Measurements from ENCODE around the gene ERCC5. TPM values are rescaled to one million over a fixed set of nuclear protein-coding genes. Genes with fewer than 3 reads are reported as not detected.
A peak's percentile ranks its signal among the peaks of the same experiment; 100 is the strongest.

ERCC5 gene
- total and polyA plus RNA-seq, 2 of the 8 experiments (the other 6 are each of a cell fraction or from before 2014, with no cell fraction given) = 3.8 to 24.4 TPM

GRCh38 chr13:102798581-102799425 lies 47.0 kb upstream of the ERCC5 start, which contains the start of the genes BIVM and POGLUT2 (continued):
- TF ChIP-seq E2F6 (IDR thresholded peaks at IDR 0.05) (peak; percentile 60; the same call in 1 of the 2 replicates), KDM1A (IDR thresholded peaks at IDR 0.05; ENCODE audit: borderline replicate concordance, low read length) (no peak), EZH2 (IDR thresholded peaks at IDR 0.05; ENCODE audit: low read depth, low read length, severe bottlenecking) (no peak), SP2 (IDR thresholded peaks at IDR 0.05; ENCODE audit: low read length) (no peak), CHD2 (IDR thresholded peaks at IDR 0.05; ENCODE audit: low read length) (peak; percentile 85), TAF7 (optimal IDR thresholded peaks at IDR 0.05; ENCODE audit: borderline replicate concordance, low read depth, low read length) (no peak), POLR2AphosphoS5 (IDR thresholded peaks at IDR 0.05; ENCODE audit: low read depth, low read length) (no peak), ASH2L (IDR thresholded peaks at IDR 0.05; ENCODE audit: low read length) (peak; percentile 72), POLR2A (IDR thresholded peaks at IDR 0.05; ENCODE audit: control extremely low read depth in 1 of 2, low read depth in 2 of 2, low read length in 2 of 2) (peak in 1 of 2 experiments; percentile 72; a peak in 2 of 3 replicates), SIRT6 (IDR thresholded peaks at IDR 0.05; ENCODE audit: low read length) (no peak), YY1 (IDR thresholded peaks at IDR 0.05; ENCODE audit: low read depth, low read length) (no peak), MAFK (IDR thresholded peaks at IDR 0.05; ENCODE audit: low read depth, low read length) (no peak), KDM4A (IDR thresholded peaks at IDR 0.05; ENCODE audit: low read depth, low read length, severe bottlenecking) (peak; percentile 96), BCL11A (IDR thresholded peaks at IDR 0.05; ENCODE audit: low read depth in 2 of 2, low read length in 2 of 2) (no peak), HDAC2 (IDR thresholded peaks at IDR 0.05; ENCODE audit: borderline replicate concordance in 1 of 2, low read depth in 2 of 2, low read length in 2 of 2) (0 out of 4 replicates have a peak, but pooled peaks of 1 of the 2 experiments have one; percentile 21), PHF8 (conservative IDR thresholded peaks at IDR 0.05; ENCODE audit: low read depth, low read length) (peak; percentile 37), GTF2F1 (IDR thresholded peaks at IDR 0.05; ENCODE audit: borderline replicate concordance, low read depth, low read length) (no peak), KDM5A (IDR thresholded peaks at IDR 0.05; ENCODE audit: low read length) (no peak), MAX (IDR thresholded peaks at IDR 0.05) (peak; percentile 48; the same call in 1 of the 2 replicates), POU5F1 (IDR thresholded peaks at IDR 0.05; ENCODE audit: low read depth, low read length) (no peak)
